GM18499 (cell line): ENCODE results near the gene THRB.

Source experiments
- ATAC-seq: cut with Tn5 transposase; IDR thresholded peaks from one replicate; pipeline ENCODE4 v1.9.1; 2021; ENCODE audit warnings: moderate number of reproducible peaks; ENCODE audit not compliant: insufficient read depth, unreplicated experiment

Gene THRB

GRCh38 chr3:24199775-24200247, 294.8 kb downstream of the THRB start:
- no peak for ATAC-seq

- no peak for ATAC-seq
Measured at GRCh38 chr3:24199300-24199699, 295.4 kb downstream of the THRB start.

GRCh38 chr3:24198728-24199127, 295.9 kb downstream of the THRB start:
- no peak for ATAC-seq

- ATAC-seq: no peak
Measured at GRCh38 chr3:24197809-24198208, 296.8 kb downstream of the THRB start.

- no peak for ATAC-seq
Measured at GRCh38 chr3:24196526-24196925, 298.1 kb downstream of the THRB start.

- ATAC-seq: no peak
Measured at GRCh38 chr3:24195504-24196230, 299.0 kb downstream of the THRB start.

- ATAC-seq: no peak
Measured at GRCh38 chr3:24192469-24193056, 302.1 kb downstream of the THRB start.

GRCh38 chr3:24191801-24192403, 302.7 kb downstream of the THRB start:
- ATAC-seq: no peak

GRCh38 chr3:24190256-24190655, 304.4 kb downstream of the THRB start:
- ATAC-seq: no peak

- peak; percentile 70 for ATAC-seq
Measured at GRCh38 chr3:24185738-24186384, 308.8 kb downstream of the THRB start.

GRCh38 chr3:24184528-24185176, 310.0 kb downstream of the THRB start:
- ATAC-seq: no peak

- ATAC-seq: no peak
Measured at GRCh38 chr3:24182756-24183155, 311.9 kb downstream of the THRB start.

GRCh38 chr3:24181256-24181655, 313.4 kb downstream of the THRB start:
- no peak for ATAC-seq

- ATAC-seq: no peak
Measured at GRCh38 chr3:24180616-24181015, 314.0 kb downstream of the THRB start.

- no peak for ATAC-seq
Measured at GRCh38 chr3:24177201-24177600, 317.4 kb downstream of the THRB start.

GRCh38 chr3:24174614-24175013, 320.0 kb downstream of the THRB start:
- ATAC-seq: no peak

- no peak for ATAC-seq
Measured at GRCh38 chr3:24168977-24169376, 325.7 kb downstream of the THRB start.

GRCh38 chr3:24167429-24167828, 327.2 kb downstream of the THRB start:
- ATAC-seq: no peak

GRCh38 chr3:24166515-24166914, 328.1 kb downstream of the THRB start:
- no peak for ATAC-seq

- no peak for ATAC-seq
Measured at GRCh38 chr3:24165603-24165982, 329.1 kb downstream of the THRB start.
